Prostate gland (tissue), 2 donors: ENCODE results near the gene AQR. TPM values are rescaled to one million over a fixed set of nuclear protein-coding genes. Genes with fewer than 3 reads are reported as not detected.

Experiments used
- DNase-seq: peaks from one replicate; pipeline ENCODE4 v3.0.0-alpha.2; 2019; ENCODE audit warnings: low spot score
- H3K27ac ChIP-seq, 2 donors: fragments of 200-600 bp; sonication (generic); 2 replicates each; pipeline ENCODE4 v1.5.1; 2017 to 2019
- H3K27me3 ChIP-seq: fragments of 200-600 bp; sonication (generic); replicated peaks from 2 replicates; pipeline ENCODE4 v1.5.1; 2019; ENCODE audit not compliant: insufficient read depth
- H3K36me3 ChIP-seq, 2 donors: fragments of 200-600 bp; sonication (generic); 1 replicate in 1 of 2; 2 replicates in 1 of 2; pipeline versions ENCODE4 v1.5.1 to v1.8.1; 2017 to 2019
- H3K4me1 ChIP-seq: fragments of 200-600 bp; sonication (generic); replicated peaks from 2 replicates; pipeline ENCODE4 v1.5.1; 2019
- H3K4me3 ChIP-seq, 2 donors: fragments of 200-600 bp; sonication (generic); 2 replicates each; pipeline ENCODE4 v1.5.1; 2017 to 2019
- H3K9me3 ChIP-seq: fragments of 200-600 bp; sonication (generic); 2 replicates; pipeline ENCODE4 v1.5.1; 2017
- CTCF ChIP-seq, 4 experiments: fragments of 200-600 bp in 2 of 4; fragments of 450-650 bp in 2 of 4; sonication (generic) in 2 of 4; IDR thresholded peaks; 1 replicate in 3 of 4; 2 replicates in 1 of 4; pipeline ENCODE4 v1.5.1; 2016 to 2019; ENCODE audit warnings: antibody characterized with exemption in 4 of 4, mild to moderate bottlenecking in 2 of 4, moderate library complexity in 2 of 4
- POLR2A ChIP-seq: fragments of 450-650 bp; IDR thresholded peaks from one replicate; pipeline ENCODE4 v1.6.1; 2016; ENCODE audit warnings: antibody characterized with exemption, mild to moderate bottlenecking
- POLR2AphosphoS5 ChIP-seq: sonication (generic); formaldehyde crosslinking; IDR thresholded peaks from one replicate; pipeline ENCODE4 v1.6.1; 2017; ENCODE audit warnings: antibody characterized with exemption
- WGBS: methylation state at CpG from one replicate; pipeline ENCODE4 v1.1.5; 2018; 5-methylcytosine and 5-hydroxymethylcytosine counted together
- intact Hi-C: fragments of 100-400 bp; cut with DNase I; formaldehyde crosslinking; loops from one replicate; pipeline ENCODE4 v1.14.2; 2022
- total RNA-seq, 2 donors: library from RNA; depleted of rRNA; stranded (reverse); fragments of >200 nt; gene quantifications; one replicate each; pipeline ENCODE4 v1.1.0, GENCODE V29; 2016

Gene AQR
- total RNA-seq, 2 donors from 2014 or later: 32.9 to 34.0 TPM

- 88% methylated on average over 6 of the region's 6 CpGs for WGBS
- no peak overlapping the region for H3K4me3 ChIP-seq
- intact Hi-C loops: no loop called here
- no peak for TF ChIP-seq POLR2AphosphoS5
- TF ChIP-seq POLR2A: no peak
- TF ChIP-seq CTCF (IDR thresholded peaks at IDR 0.05): no peak
- no peaks in the 10 kb centered on the region for H3K27me3 ChIP-seq
- no peaks in the 10 kb centered on the region for H3K36me3 ChIP-seq
- H3K4me1 ChIP-seq: no peaks in the 10 kb centered on the region
- DNase-seq: no peak
- H3K9me3 ChIP-seq: no peaks in the 10 kb centered on the region
- H3K27ac ChIP-seq: no peak overlapping the region
These were observed 23.9 kb upstream of the AQR start for GRCh38 chr15:34993412-34993811.

- Histone ChIP-seq H3K4me3 (peak within 1 kb of the TSS; percentile 81 to 88), H3K27ac (peak within 1 kb of the TSS; percentile 96 to 97), H3K4me1 (peaks cover 4% of the 10 kb centered on the region), H3K36me3 (no peaks in the 10 kb centered on the region), H3K27me3 (no peaks in the 10 kb centered on the region), H3K9me3 (no peaks in the 10 kb centered on the region)
- 0% methylated on average over 53 of the region's 60 CpGs for WGBS
- peak; percentile 60 for DNase-seq
- intact Hi-C loops: loop anchor here (1.0 kb wide), 1 partner anchor 19 kb away; the partner anchor contains the start of gene AQR
- peak; percentile 33 for TF ChIP-seq POLR2AphosphoS5
- peak in 2 of 4 experiments; percentile 37 to 44 for TF ChIP-seq CTCF (IDR thresholded peaks at IDR 0.05)
- peak; percentile 64 for TF ChIP-seq POLR2A
These were observed 18.7 kb upstream of the AQR start, which contains the start of gene ZNF770 for GRCh38 chr15:34988027-34988902. TSS of gene ZNF770 (minus strand) at chr15:34988287. CDS start at chr15:34983434, 4,853 bp downstream.

- no peaks in the 10 kb centered on the region for H3K27me3 ChIP-seq
- no peak for TF ChIP-seq POLR2A
- TF ChIP-seq CTCF (IDR thresholded peaks at IDR 0.05): no peak
- no peak for TF ChIP-seq POLR2AphosphoS5
- H3K9me3 ChIP-seq: no peaks in the 10 kb centered on the region
- H3K4me1 ChIP-seq: peaks cover 4% of the 10 kb centered on the region
- intact Hi-C loops: loop anchor here (1.0 kb wide), 1 partner anchor 18 kb away; the partner anchor contains the start of gene AQR
- peak overlapping the region; percentile 96 to 97 for H3K27ac ChIP-seq
- DNase-seq: no peak
- H3K36me3 ChIP-seq: no peaks in the 10 kb centered on the region
- peak overlapping the region; percentile 81 to 88 for H3K4me3 ChIP-seq
- WGBS: 0% methylated on average over 16 of the region's 16 CpGs
These were observed 18.1 kb upstream of the AQR start for GRCh38 chr15:34987609-34988026.

GRCh38 chr15:34986771-34987480, 17.4 kb upstream of the AQR start:
- H3K4me3 ChIP-seq: peak overlapping the region; percentile 81 to 88
- no peak for DNase-seq
- intact Hi-C loops: no loop called here
- peaks cover 4% of the 10 kb centered on the region for H3K4me1 ChIP-seq
- no peaks in the 10 kb centered on the region for H3K27me3 ChIP-seq
- no peaks in the 10 kb centered on the region for H3K36me3 ChIP-seq
- TF ChIP-seq POLR2A: no peak
- no peak for TF ChIP-seq CTCF (IDR thresholded peaks at IDR 0.05)
- no peak for TF ChIP-seq POLR2AphosphoS5
- WGBS: 21% methylated on average over 9 of the region's 9 CpGs
- H3K9me3 ChIP-seq: no peaks in the 10 kb centered on the region
- no peak overlapping the region for H3K27ac ChIP-seq
